ENCODE data around the gene OR6C74. TPM values are rescaled to one million over a fixed set of nuclear protein-coding genes. Genes with fewer than 3 reads are reported as not detected.

OR6C74 gene
- polyA plus RNA-seq (ENCODE audit: insufficient read length in 3 of 3) = not detected

DNA sequence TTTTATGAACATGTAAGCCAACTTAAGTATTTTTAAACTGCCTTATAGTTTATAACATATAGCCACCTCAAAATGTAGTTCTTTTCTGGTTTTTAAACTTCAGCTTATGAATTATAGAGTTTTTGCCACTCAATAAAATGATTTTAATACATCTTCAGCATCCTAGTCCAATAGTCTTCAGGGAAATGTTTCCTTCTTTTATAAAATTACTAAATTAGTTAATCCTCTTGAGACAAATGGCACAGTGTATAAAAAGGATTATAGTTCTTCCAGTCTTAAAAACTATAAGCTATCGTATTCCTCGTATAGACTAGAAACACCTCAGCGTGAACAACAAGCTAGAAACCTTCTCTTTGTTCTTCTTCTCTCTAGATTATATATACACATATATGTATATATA, at the start of gene OR6C74:
Gene OR6C74 (plus strand): TSS at position 301 of the 400 bp plus-strand sequence. CDS start 2,679 bp downstream, outside the sequence.
- no peak for DNase-seq (ENCODE audit: low read depth in 3 of 3, low spot score in 2 of 3)

DNA sequence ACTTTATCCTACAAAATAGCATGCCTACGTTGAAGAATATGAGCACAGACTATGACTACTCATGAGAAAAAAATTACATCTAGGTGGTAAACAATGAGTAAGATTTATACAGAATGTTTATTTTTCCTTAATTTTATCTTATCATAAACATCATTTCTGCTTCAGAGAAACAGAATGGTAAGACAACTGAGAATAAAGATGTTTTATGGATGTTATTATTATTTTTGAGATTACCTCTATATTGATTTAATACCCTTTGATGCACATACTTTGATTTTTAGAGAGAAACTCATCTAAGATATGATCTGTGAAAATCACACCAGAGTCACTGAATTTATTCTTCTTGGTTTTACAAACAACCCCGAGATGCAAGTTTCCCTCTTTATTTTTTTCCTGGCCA, 23.7 kb upstream of the OR6C74 start, which contains the start of gene OR10A7:
Gene OR10A7 (plus strand): TSS at position 301 of the 400 bp plus-strand sequence. CDS start 0 bp downstream, at position 301.
- DNase-seq (ENCODE audit: low read depth in 3 of 3, low spot score in 2 of 3) = no peak

DNA sequence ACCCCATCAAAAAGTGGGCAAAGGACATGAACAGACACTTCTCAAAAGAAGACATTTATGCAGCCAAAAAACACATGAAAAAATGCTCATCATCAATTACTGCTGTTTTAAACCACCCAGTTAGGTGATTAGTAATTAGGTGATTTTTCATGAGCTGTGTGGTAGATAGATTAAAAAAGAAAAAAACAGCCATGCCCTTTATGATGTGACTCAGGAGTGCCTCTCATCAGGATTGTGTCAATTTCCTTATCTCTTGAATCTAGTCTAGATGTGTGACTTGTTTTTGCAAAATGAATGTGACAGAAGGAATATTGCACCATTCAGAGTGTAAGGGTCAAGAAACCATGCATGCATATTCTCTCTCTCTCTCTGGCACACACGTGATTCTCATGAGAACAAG, 17.9 kb upstream of the OR6C74 start:
- DNase-seq (ENCODE audit: low read depth in 3 of 3, low spot score in 2 of 3) = no peak

DNA sequence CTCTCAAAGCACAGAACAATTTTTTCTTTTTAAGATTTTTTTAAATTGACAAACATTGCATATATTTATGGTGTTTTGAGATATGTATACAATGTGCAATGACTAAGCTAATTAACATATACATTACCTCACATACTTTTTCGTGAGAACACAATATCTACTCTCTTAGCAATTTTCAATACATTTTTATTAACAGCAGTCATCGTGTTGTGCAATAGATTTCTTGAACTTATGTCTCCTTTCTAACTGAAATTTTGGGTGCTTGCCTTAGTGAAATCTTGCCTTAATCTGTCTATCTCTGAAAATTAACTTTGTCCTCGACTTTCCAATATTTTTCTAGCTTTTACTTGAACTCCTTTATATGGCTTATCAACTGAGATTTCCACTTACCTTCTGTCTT, 16.8 kb upstream of the OR6C74 start:
- no peak for DNase-seq (ENCODE audit: low read depth in 3 of 3, low spot score in 2 of 3)

DNA sequence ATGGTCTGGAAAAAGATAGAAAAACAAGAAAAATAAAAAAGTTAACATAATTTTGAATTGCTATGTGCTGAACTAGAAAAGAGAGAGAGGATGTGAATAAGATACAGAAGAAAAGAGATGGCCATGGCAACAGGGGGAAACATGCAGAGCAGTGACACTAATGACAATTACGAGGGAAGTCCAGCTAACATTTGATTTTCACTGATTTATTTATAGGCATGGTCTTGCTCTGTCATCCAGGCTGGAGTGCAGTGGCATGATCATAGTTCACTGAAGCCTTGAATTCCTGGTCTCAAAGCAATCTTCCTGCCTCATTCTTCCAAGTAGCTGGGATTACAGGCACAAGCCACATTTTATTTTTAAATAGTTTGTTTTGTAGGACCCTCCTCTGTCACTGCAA, 1.8 kb downstream of the OR6C74 start:
- no peak for DNase-seq (ENCODE audit: low read depth in 3 of 3, low spot score in 2 of 3)

DNA sequence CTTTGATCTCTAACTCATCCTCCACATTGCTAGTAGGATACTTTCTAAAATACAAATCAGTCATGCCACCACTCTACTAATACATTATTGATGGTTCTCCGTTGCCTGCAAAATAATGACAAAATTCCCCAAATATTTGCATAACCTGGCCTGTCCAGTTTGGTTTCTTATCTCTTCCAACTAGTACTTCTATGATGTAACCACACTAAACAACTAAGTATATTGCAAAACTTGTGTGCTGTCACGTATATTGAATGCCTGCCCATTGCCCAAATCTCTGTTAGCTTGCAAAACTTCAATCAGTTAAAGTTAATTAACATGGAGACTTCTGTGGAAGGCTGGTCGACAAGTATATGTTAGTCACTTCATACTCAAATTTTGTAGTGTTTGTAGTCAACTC, 6.5 kb downstream of the OR6C74 start:
- no peak for DNase-seq (ENCODE audit: low read depth in 3 of 3, low spot score in 2 of 3)

DNA sequence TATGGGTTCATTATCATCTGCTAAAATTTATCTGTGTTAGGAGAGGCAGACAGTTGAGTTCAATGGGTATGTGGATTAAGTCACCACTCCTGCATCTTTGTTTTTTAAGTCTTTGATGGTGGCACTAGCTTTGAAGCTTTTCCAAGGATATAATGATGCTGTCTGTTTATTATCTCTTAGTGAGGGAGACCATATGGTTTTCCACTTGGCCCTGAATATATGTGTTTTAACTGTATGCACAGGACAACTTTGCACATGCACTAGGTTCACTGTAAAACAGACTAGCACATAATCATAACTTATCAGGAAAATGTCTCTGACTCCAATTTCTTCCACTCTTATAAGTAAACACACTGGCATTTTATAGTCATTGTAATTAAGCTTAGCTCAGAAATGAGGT, 8.9 kb downstream of the OR6C74 start:
- DNase-seq (ENCODE audit: low read depth in 3 of 3, low spot score in 2 of 3) = no peak

DNA sequence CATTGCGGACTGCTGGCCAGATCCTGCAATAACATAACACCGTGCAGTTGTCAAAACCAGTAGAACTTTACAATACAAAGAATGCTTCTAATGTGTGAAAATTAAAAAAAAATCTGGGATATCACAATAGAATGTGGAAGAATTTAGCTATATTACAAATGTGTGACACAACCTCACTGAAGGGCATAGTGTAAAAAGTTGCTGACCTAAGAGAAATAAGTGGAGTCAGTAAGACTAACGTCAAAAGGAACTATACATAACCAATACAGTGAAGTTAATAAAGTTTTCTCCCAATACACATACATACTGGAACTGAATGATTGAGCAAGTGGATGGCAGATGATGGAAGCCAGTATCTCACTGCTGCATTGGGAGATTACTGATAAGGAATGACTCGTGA, 12.4 kb downstream of the OR6C74 start:
- DNase-seq (ENCODE audit: low read depth in 3 of 3, low spot score in 2 of 3) = no peak

DNA sequence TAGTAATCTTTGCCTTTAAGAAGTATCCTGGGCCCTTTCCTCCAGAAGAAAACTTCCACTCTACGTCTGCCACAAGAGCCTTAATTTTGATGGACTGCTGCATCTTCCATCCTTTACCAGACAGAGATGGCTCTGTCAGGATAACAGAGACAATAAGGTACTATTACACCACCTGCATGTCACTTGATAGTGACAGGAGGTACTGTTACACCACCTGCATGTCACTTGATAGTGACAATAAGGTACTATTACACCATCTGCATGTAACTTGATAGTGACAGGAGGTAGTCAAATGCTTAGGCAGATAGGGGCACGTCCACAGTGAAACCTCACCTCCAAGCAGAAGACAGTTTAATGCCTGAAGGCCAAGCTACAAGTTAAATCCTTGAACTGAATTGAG, 13.9 kb downstream of the OR6C74 start:
- no peak for DNase-seq (ENCODE audit: low read depth in 3 of 3, low spot score in 2 of 3)

DNA sequence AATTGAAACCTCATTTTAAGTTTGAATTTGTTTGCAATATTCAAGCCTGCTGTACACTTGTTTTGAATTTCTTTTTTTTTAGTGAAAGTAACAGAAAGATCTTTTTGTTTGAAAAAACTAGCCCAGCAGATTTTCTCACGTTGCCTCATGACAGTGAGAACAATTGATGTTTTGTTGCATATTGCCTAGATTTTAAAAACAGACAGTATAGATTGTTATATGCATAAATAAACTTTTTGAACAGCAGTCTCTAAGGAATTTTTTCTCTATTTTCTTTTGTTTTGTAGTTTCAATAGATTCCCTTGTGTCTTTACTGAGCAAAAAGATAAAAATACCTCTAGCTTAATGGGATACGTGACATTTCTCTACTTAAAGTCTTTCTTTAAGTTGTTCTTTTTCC, 36.6 kb downstream of the OR6C74 start:
- no peak for DNase-seq (ENCODE audit: low read depth in 3 of 3, low spot score in 2 of 3)

DNA sequence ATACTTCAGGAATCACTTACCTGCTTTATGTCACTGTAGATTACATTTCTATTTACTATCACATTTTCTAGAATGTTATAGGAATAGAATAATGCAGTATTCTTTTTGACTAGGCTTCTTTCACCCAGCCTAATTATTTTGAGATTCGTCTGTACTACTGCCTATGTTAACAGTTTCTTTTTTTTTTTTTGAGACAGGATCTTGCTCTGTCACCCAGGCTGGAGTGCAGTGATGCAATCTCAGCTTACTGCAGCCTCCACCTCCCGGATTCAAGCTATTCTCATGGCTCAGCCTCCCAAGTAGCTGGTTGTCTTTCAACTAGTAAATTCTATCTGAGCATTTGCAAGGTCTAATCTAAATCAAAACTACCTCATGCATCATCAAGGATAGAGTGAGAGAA, 45.6 kb downstream of the OR6C74 start:
- DNase-seq (ENCODE audit: low read depth in 3 of 3, low spot score in 2 of 3) = no peak

Other genes starting within 250 kb of the OR6C74 start
- gene NEUROD4, start 224.6 kb upstream of the OR6C74 start, polyA plus RNA-seq (ENCODE audit: insufficient read length in 3 of 3) = not detected
- not detected for gene OR9K2, start 118.2 kb upstream of the OR6C74 start, polyA plus RNA-seq (ENCODE audit: insufficient read length in 3 of 3)
- gene OR10A7, start 23.6 kb upstream of the OR6C74 start, polyA plus RNA-seq (ENCODE audit: insufficient read length in 3 of 3) = not detected
- gene OR6C6, start 52.0 kb downstream of the OR6C74 start, polyA plus RNA-seq (ENCODE audit: insufficient read length in 3 of 3) = not detected
- gene OR6C1, start 69.7 kb downstream of the OR6C74 start, polyA plus RNA-seq (ENCODE audit: insufficient read length in 3 of 3) = not detected
- gene OR6C3, start 86.1 kb downstream of the OR6C74 start, polyA plus RNA-seq (ENCODE audit: insufficient read length in 3 of 3) = not detected
- not detected for gene OR6C75, start 118.4 kb downstream of the OR6C74 start, polyA plus RNA-seq (ENCODE audit: insufficient read length in 3 of 3)
- not detected for gene OR6C65, start 155.9 kb downstream of the OR6C74 start, polyA plus RNA-seq (ENCODE audit: insufficient read length in 3 of 3)
- gene OR6C76, start 181.6 kb downstream of the OR6C74 start, polyA plus RNA-seq (ENCODE audit: insufficient read length in 3 of 3) = not detected
- not detected for gene OR6C2, start 199.5 kb downstream of the OR6C74 start, polyA plus RNA-seq (ENCODE audit: insufficient read length in 3 of 3)
- gene OR6C70, start 225.5 kb downstream of the OR6C74 start, polyA plus RNA-seq (ENCODE audit: insufficient read length in 3 of 3) = not detected
- gene OR6C68, start 247.8 kb downstream of the OR6C74 start, polyA plus RNA-seq (ENCODE audit: insufficient read length in 3 of 3) = not detected